Heart left ventricle (tissue), 13 donors: ENCODE measurements around the gene CNBP.
A peak's percentile ranks its signal among the peaks of the same experiment; 100 is the strongest.

Experiments
- CTCF ChIP-seq, 12 donors: fragments of 200-600 bp; sonication (generic) in 4 of 12; IDR thresholded peaks; one replicate each; pipeline versions ENCODE4 v1.5.0 to v1.8.0; 2018 to 2022; ENCODE audit warnings: antibody characterized with exemption in 12 of 12, mild to moderate bottlenecking in 5 of 12
- POLR2A ChIP-seq, 2 donors: fragments of 450-650 bp; IDR thresholded peaks; one replicate each; pipeline ENCODE4 v1.6.1; 2017; ENCODE audit warnings: antibody characterized with exemption in 2 of 2, mild to moderate bottlenecking in 2 of 2, moderate library complexity in 2 of 2
- donor health status: ischemic (EF 13 %, LVEDD 7.1; RV severe dilation, severe dysfunction).
- donor health status: DM: no; HTN: yes; CAD: no.
- donor health status: DM: no; HTN: no; CAD: no.
- donor health status: ischemic (EF 25% LVEDD 6.9; RV normal size, moderate dysfunction).
- donor health status: ischemic (EF 25% LVEDD 5.7; RV mildly dilated, moderate dysfunction).
- donor health status: ischemic (EF 35%, LVEDD 5.7; RV mildly dilated, moderate dysfunction).
- donor health status: nonischemic (EF 11% LVEDD 7.7; RV severe dilation, severe dysfunction).
- donor health status: DM: yes; HTN: yes; CAD: no.
- donor health status: PGD.
- donor health status: ischemic (EF 29% LVEDD 5.4; RV normal size, mild dysfunction).
- donor health status: nonischemic (EF 23%, LVEDD 6.1; RV moderate dilation, normal function).

GRCh38 chr3:129160891-129161859 lies 22.5 kb downstream of the CNBP start, which contains the start of gene ISY1:
- peak; percentile 59 to 83 (median 70) for TF ChIP-seq CTCF (IDR thresholded peaks at IDR 0.05)
- TF ChIP-seq POLR2A (IDR thresholded peaks at IDR 0.05), result peak in 1 of 2 donors; percentile 73
